HFFc6 (cell line): ENCODE measurements around the gene SH3GL1. TPM values are rescaled to one million over a fixed set of nuclear protein-coding genes. Genes with fewer than 3 reads are reported as not detected.

Source experiments
- DNase-seq: peaks from one replicate; pipeline ENCODE4 v3.0.0-alpha.2; 2018
- H3K27ac Mint-ChIP-seq: 2 replicates; pipeline ENCODE4 v1.8.0; 2020; ENCODE audit warnings: mild to moderate bottlenecking, mixed read lengths
- H3K27me3 Mint-ChIP-seq: 2 replicates; pipeline ENCODE4 v1.8.0; 2021; ENCODE audit warnings: mild to moderate bottlenecking, moderate library complexity, mixed read lengths; ENCODE audit not compliant: insufficient read depth
- H3K36me3 Mint-ChIP-seq: 2 replicates; pipeline ENCODE4 v1.8.0; 2021; ENCODE audit warnings: low read depth, mixed read lengths
- H3K4me1 Mint-ChIP-seq: 2 replicates; pipeline ENCODE4 v1.8.0; 2020; ENCODE audit warnings: low read depth, mixed read lengths
- H3K4me3 Mint-ChIP-seq: 2 replicates; pipeline ENCODE4 v1.8.0; 2020; ENCODE audit warnings: mild to moderate bottlenecking, moderate library complexity, mixed read lengths
- H3K9me3 Mint-ChIP-seq: 2 replicates; pipeline ENCODE4 v1.8.0; 2020; ENCODE audit warnings: mild to moderate bottlenecking, mixed read lengths
- total RNA-seq, 6 experiments: library from RNA; stranded (reverse); fragmentation: NEBNext Ultra II Directional; extraction: Animal tissue kit (Norgen Biotek cat#: 25700); gene quantifications; 2 replicates in 1 of 6; 3 replicates in 5 of 6; pipeline ENCODE4 v1.2.3, GENCODE V29; 2021
- TF ChIP-seq, protein P1 (sequence below): fragments of 200-600 bp; sonication (generic); IDR thresholded peaks from 2 replicates; pipeline ENCODE4 v1.5.0; 2021; ENCODE audit warnings: antibody characterized with exemption, mild to moderate bottlenecking

SH3GL1 gene
- total RNA-seq, 6 experiments from 2014 or later, result 102 to 126 (median 110) TPM

DNA sequence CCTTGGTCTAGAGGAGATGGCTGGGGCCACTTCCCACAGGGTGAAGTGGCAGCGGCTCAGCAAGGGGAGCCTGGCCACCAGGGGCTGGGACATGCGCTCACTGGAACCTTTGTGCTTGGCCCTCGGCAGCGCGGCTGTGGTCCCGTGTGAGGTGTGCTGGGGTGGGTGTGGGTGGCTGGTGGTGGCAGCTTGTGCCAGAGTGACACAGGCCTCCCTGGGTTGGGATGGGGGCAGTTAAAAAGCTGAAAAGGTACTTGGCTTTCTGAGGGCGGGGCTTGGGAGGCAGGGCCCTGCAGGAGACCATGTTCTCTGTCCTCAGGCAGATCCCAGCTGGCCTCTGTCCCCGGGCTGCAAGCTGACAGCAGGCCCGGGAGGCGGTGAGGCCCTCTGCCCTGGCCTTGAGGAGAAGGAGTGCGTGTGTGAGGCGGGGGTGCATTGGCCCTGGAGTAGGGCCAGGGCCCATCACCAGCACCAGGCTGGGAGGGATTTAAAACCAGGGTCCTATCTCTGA, 39.7 kb downstream of the SH3GL1 start:
- H3K27ac Mint-ChIP-seq, result no peak overlapping the region
- no peak for DNase-seq
- H3K9me3 Mint-ChIP-seq, result no peaks in the 10 kb centered on the region
- no peak overlapping the region for H3K4me3 Mint-ChIP-seq
- H3K4me1 Mint-ChIP-seq, result no peaks in the 10 kb centered on the region
- no peaks in the 10 kb centered on the region for H3K36me3 Mint-ChIP-seq
- peaks cover 7% of the 10 kb centered on the region for H3K27me3 Mint-ChIP-seq
- TF ChIP-seq, protein P1, sequence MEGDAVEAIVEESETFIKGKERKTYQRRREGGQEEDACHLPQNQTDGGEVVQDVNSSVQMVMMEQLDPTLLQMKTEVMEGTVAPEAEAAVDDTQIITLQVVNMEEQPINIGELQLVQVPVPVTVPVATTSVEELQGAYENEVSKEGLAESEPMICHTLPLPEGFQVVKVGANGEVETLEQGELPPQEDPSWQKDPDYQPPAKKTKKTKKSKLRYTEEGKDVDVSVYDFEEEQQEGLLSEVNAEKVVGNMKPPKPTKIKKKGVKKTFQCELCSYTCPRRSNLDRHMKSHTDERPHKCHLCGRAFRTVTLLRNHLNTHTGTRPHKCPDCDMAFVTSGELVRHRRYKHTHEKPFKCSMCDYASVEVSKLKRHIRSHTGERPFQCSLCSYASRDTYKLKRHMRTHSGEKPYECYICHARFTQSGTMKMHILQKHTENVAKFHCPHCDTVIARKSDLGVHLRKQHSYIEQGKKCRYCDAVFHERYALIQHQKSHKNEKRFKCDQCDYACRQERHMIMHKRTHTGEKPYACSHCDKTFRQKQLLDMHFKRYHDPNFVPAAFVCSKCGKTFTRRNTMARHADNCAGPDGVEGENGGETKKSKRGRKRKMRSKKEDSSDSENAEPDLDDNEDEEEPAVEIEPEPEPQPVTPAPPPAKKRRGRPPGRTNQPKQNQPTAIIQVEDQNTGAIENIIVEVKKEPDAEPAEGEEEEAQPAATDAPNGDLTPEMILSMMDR, result no peak

DNA sequence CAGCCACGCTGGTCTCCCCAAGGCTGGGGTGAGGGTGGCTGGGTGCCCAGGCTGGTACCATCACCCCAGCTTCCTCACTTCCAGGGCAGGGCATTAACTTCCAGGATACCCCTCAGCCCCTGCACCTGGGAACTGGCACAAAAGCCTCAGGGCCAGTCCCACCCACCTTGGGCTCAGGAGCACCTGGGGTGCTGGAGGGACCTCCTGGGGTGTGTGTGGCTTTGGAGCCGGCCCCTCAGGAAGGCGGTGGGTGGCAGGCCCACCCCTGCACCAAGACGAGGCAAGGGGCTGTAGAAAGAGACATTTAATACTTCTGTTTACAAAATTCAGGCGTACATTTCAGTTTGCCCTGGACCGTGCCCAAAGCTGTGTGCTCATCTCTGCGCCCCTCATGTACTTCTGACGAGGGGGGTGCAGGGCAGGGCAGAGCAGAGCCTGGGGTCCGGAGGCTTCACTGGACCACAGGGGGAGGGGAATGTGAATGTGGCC, 40.2 kb downstream of the SH3GL1 start:
- no peaks in the 10 kb centered on the region for H3K4me1 Mint-ChIP-seq
- no peak for DNase-seq
- no peak overlapping the region for H3K4me3 Mint-ChIP-seq
- TF ChIP-seq, protein P1, result no peak
- peaks cover 7% of the 10 kb centered on the region for H3K27me3 Mint-ChIP-seq
- H3K36me3 Mint-ChIP-seq, result no peaks in the 10 kb centered on the region
- no peaks in the 10 kb centered on the region for H3K9me3 Mint-ChIP-seq
- H3K27ac Mint-ChIP-seq, result no peak overlapping the region

DNA sequence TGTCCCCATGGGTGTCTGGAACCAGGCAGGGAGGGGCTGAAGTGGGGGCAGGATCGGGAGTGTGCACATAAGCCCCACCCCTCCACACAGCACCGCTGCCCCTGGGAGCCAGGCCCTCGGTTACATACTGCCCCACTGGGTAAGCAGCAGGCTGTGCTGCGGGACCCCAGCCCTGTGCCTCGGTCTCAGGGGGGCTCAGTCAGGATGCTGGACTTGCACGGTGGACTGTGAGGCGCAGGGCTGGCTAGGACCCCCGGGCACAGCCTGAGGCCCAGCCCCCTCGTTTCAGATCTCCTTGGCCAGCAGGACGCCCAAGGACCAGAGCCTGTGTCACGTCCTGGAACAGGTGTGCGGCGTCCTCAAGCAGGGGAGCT, 40.7 kb downstream of the SH3GL1 start:
- H3K4me3 Mint-ChIP-seq, result no peak overlapping the region
- H3K36me3 Mint-ChIP-seq, result no peaks in the 10 kb centered on the region
- DNase-seq, result no peak
- H3K27ac Mint-ChIP-seq, result no peak overlapping the region
- H3K9me3 Mint-ChIP-seq, result no peaks in the 10 kb centered on the region
- H3K4me1 Mint-ChIP-seq, result no peaks in the 10 kb centered on the region
- TF ChIP-seq, protein P1, result no peak
- H3K27me3 Mint-ChIP-seq, result peaks cover 7% of the 10 kb centered on the region

- H3K27me3 Mint-ChIP-seq, result peaks cover 7% of the 10 kb centered on the region
- no peak for DNase-seq
- TF ChIP-seq, protein P1, result no peak
- no peaks in the 10 kb centered on the region for H3K36me3 Mint-ChIP-seq
- no peaks in the 10 kb centered on the region for H3K9me3 Mint-ChIP-seq
- H3K4me3 Mint-ChIP-seq, result no peak overlapping the region
- H3K4me1 Mint-ChIP-seq, result no peaks in the 10 kb centered on the region
- no peak overlapping the region; the same call in 1 of the 2 replicates for H3K27ac Mint-ChIP-seq
Measured at GRCh38 chr19:4358709-4359626, 41.4 kb downstream of the SH3GL1 start.

DNA sequence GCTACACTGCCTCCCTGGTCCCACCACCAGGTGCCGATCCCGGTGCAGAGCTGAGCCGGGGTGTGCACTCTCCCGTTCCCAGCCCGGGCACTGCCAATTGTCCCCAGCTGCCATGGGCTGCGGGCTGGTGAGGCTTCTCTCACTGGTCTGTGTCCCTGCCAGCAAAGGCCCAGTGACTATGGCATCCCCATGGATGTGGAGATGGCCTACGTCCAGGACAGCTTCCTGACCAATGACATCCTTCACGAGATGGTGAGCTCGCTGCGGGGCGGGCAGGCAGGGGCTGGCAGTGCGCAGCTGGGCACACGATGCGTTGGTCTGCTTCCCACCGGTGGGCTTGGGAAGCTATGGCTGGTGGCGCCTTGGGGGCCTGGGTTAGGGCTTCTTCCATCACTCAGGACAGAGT, 42.4 kb downstream of the SH3GL1 start:
- DNase-seq, result no peak
- H3K4me1 Mint-ChIP-seq, result no peaks in the 10 kb centered on the region
- no peaks in the 10 kb centered on the region for H3K36me3 Mint-ChIP-seq
- peaks cover 7% of the 10 kb centered on the region for H3K27me3 Mint-ChIP-seq
- H3K27ac Mint-ChIP-seq, result no peak overlapping the region; the same call in 1 of the 2 replicates
- no peaks in the 10 kb centered on the region for H3K9me3 Mint-ChIP-seq
- H3K4me3 Mint-ChIP-seq, result no peak overlapping the region
- TF ChIP-seq, protein P1, result no peak
